Gastroesophageal sphincter (tissue), 3 donors: ENCODE measurements around the gene INTS15.
"Not testable (repeated sequence)": the region's sequence is repeated elsewhere in the genome, so short reads cannot be mapped to it uniquely, and the experiment has no call there.

Experiments used
- CTCF ChIP-seq, 4 experiments: fragments of 200-600 bp in 2 of 4; fragments of 450-650 bp in 2 of 4; sonication (generic) in 1 of 4; IDR thresholded peaks; one replicate each; pipeline ENCODE4 v1.5.1; 2017 to 2019; ENCODE audit warnings: antibody characterized with exemption in 4 of 4, mild to moderate bottlenecking in 2 of 4, moderate library complexity in 2 of 4
- EP300 ChIP-seq: sonication (generic); formaldehyde crosslinking; IDR thresholded peaks from one replicate; pipeline ENCODE4 v1.6.1; 2017; ENCODE audit warnings: antibody characterized with exemption, mild to moderate bottlenecking
- POLR2A ChIP-seq, 2 donors: fragments of 450-650 bp; IDR thresholded peaks; one replicate each; pipeline ENCODE4 v1.6.1; 2017; ENCODE audit warnings: antibody characterized with exemption in 2 of 2, mild to moderate bottlenecking in 2 of 2, moderate library complexity in 1 of 2
- POLR2AphosphoS5 ChIP-seq: sonication (generic); formaldehyde crosslinking; IDR thresholded peaks from one replicate; pipeline ENCODE4 v1.6.1; 2017; ENCODE audit warnings: antibody characterized with exemption

DNA sequence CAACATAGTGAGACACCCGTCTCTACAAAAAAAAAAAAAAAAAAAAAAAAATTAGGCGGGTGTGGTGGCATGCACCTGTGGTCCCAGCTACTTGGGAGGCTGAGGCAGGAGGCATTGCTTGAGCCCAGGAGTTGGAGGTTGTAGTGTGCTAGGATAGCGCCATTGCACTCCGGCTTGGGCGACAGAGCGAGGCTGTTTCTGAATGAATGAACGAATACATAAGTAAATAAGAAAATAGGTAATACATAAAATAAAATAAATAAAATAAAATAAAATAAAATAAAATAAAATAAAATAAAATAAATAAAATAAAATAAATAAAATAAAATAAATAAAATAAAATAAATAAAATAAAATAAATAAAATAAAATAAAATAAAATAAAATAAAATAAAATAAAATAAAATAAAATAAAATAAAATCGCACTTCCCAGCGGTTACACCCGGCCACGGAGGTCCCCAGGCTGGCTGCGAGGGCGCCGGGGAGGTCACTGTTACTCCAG is 12.9 kb upstream of the INTS15 start:
- not testable (repeated sequence) for TF ChIP-seq CTCF (IDR thresholded peaks at IDR 0.05); POLR2A (IDR thresholded peaks at IDR 0.05); EP300; POLR2AphosphoS5
